ENCODE measurements around the gene RPS15. TPM values are rescaled to one million over a fixed set of nuclear protein-coding genes. Genes with fewer than 3 reads are reported as not detected.

The RPS15 gene
- total and polyA plus RNA-seq, 3 experiments from 2014 or later, result 1,485 to 2,756 (median 1,540) TPM

- Histone ChIP-seq H3K4me3 (ENCODE audit: low read length) (peak overlapping the region; percentile 49), H3K36me3 (ENCODE audit: insufficient read depth, low read length) (no peaks in the 10 kb centered on the region), H3K27me3 (ENCODE audit: insufficient read depth, low read length, poor library complexity, severe bottlenecking) (no peaks in the 10 kb centered on the region), H3K27ac (ENCODE audit: low read depth, low read length) (peak overlapping the region; percentile 20), H3K4me1 (ENCODE audit: insufficient read depth, low read length) (peaks cover 23% of the 10 kb centered on the region), H3K9me3 (ENCODE audit: low read length) (no peaks in the 10 kb centered on the region)
- Mint-ChIP-seq H3K4me3 (peak overlapping the region; percentile 52 to 87 (median 67)), H3K9me3 (no peaks in the 10 kb centered on the region), H3K36me3 (no peaks in the 10 kb centered on the region), H3K27me3 (peaks cover 5 to 8% of the 10 kb centered on the region in 2 donors), H3K27ac (peak overlapping the region in 2 of 8 donors; percentile 46 to 50), H3K4me1 (peaks cover 0 to 25% (median 4%) of the 10 kb centered on the region in 3 donors)
- no peak for DNase-seq
- ChIA-PET POLR2A (no interaction called here), CTCF (interaction anchor here (1.0 kb wide), 1 partner anchor 45 kb away, joined by 3 read pairs; no protein-coding TSS in a partner anchor)
These were observed 37.7 kb upstream of the RPS15 start for GRCh38 chr19:1400281-1401137.

DNA sequence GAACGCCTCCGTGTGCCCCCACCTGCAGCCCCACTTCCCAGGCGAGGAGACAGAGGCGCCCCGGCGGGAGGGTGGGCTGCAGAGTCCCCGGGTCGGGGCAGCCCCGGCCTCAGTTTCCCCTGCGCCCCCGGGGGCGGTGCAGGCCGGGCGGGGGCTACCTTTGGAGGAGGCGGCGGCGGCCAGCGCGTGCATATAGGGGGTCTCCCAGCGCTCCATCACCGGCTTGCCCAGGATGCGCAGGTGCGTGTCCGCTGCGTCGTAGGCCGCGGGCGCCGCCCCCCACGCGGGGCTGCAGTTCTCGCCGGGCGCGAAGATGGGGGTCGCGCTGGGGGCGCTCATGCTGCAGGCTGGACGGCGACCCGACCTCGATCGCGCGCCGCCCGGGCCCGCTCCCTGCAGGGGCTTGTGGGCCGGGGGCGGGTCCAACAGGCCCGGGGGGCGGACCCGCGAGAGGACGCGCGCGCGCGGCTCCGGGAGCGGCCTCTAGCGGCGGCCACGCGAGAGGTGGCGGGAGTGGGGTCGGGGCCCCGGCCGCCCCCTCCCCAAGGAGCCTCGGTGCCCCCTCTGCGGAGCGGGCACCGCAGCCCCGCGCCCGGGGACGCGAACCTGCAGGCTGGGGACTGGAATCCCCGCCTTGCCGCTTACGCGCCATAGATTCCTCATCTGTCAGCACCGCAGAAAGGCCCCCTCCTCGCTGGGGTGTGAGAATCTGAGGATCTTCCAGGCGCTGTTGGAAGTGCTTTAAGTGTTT, 36.9 kb upstream of the RPS15 start, which contains the start of gene GAMT:
GAMT (minus strand) TSS at position 405 of the 751 bp plus-strand sequence; CDS start at position 339, 66 bp downstream.
- H3K4me1 Mint-ChIP-seq, result peaks cover under 1 to 21% (median 5%) of the 10 kb centered on the region in 3 donors
- CTCF ChIA-PET, result interaction anchor here (1.0 kb wide), 1 partner anchor 44 kb away, joined by 3 read pairs; no protein-coding TSS in a partner anchor
- H3K36me3 ChIP-seq (ENCODE audit: insufficient read depth, low read length), result no peaks in the 10 kb centered on the region
- peak within 1 kb of the TSS; percentile 49 for H3K4me3 ChIP-seq (ENCODE audit: low read length)
- H3K4me3 Mint-ChIP-seq, result peak within 1 kb of the TSS; percentile 61 to 87 (median 71)
- H3K4me1 ChIP-seq (ENCODE audit: insufficient read depth, low read length), result peaks cover 24% of the 10 kb centered on the region
- H3K27ac ChIP-seq (ENCODE audit: low read depth, low read length), result peak within 1 kb of the TSS; percentile 31
- H3K27ac Mint-ChIP-seq, result no peak within 1 kb of the TSS
- no peaks in the 10 kb centered on the region for H3K9me3 Mint-ChIP-seq
- no peaks in the 10 kb centered on the region for H3K9me3 ChIP-seq (ENCODE audit: low read length)
- H3K27me3 Mint-ChIP-seq, result peaks cover 5 to 8% of the 10 kb centered on the region in 2 donors
- POLR2A ChIA-PET, result no interaction called here
- DNase-seq, result peak; percentile 38 to 69 (median 52)
- H3K36me3 Mint-ChIP-seq, result no peaks in the 10 kb centered on the region
- H3K27me3 ChIP-seq (ENCODE audit: insufficient read depth, low read length, poor library complexity, severe bottlenecking), result no peaks in the 10 kb centered on the region

DNA sequence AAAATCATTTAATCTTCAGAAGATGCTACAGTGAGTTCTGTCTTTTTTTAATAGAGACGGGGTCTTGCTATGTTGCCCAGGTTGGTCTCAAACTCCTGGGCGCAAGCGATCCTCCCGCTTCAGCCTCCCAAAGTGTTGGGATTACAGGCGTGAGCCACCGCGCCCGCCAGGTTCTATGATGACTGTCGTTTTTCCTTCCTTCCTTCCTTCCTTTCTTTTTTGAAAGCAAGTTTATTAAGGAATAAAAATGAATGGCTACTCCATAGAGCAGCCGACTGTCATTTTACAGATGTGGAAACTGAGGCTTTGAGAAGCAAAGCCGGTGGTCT, 36.3 kb upstream of the RPS15 start:
- ChIA-PET CTCF (no interaction called here), POLR2A (no interaction called here)
- H3K27me3 ChIP-seq (ENCODE audit: insufficient read depth, low read length, poor library complexity, severe bottlenecking), result no peaks in the 10 kb centered on the region
- peak overlapping the region; percentile 44 to 70 (median 62) for H3K4me3 Mint-ChIP-seq
- peaks cover 6 to 22% (median 9%) of the 10 kb centered on the region in 3 donors for H3K4me1 Mint-ChIP-seq
- no peak for DNase-seq
- H3K27ac ChIP-seq (ENCODE audit: low read depth, low read length), result peak overlapping the region; percentile 31
- no peaks in the 10 kb centered on the region for H3K36me3 Mint-ChIP-seq
- no peaks in the 10 kb centered on the region for H3K36me3 ChIP-seq (ENCODE audit: insufficient read depth, low read length)
- peak overlapping the region; percentile 43 for H3K4me3 ChIP-seq (ENCODE audit: low read length)
- H3K9me3 ChIP-seq (ENCODE audit: low read length), result no peaks in the 10 kb centered on the region
- no peaks in the 10 kb centered on the region for H3K9me3 Mint-ChIP-seq
- peaks cover 26% of the 10 kb centered on the region for H3K4me1 ChIP-seq (ENCODE audit: insufficient read depth, low read length)
- no peak overlapping the region for H3K27ac Mint-ChIP-seq
- peaks cover 5 to 8% of the 10 kb centered on the region in 2 donors for H3K27me3 Mint-ChIP-seq

GRCh38 chr19:1402411-1403070, 35.7 kb upstream of the RPS15 start:
- no peaks in the 10 kb centered on the region for H3K36me3 Mint-ChIP-seq
- H3K4me3 ChIP-seq (ENCODE audit: low read length), result no peak overlapping the region
- H3K4me1 ChIP-seq (ENCODE audit: insufficient read depth, low read length), result peaks cover 27% of the 10 kb centered on the region
- no peaks in the 10 kb centered on the region for H3K9me3 ChIP-seq (ENCODE audit: low read length)
- peaks cover 7 to 22% (median 9%) of the 10 kb centered on the region in 3 donors for H3K4me1 Mint-ChIP-seq
- H3K4me3 Mint-ChIP-seq, result peak overlapping the region in 6 of 7 donors; percentile 59 to 80 (median 72)
- ChIA-PET CTCF (interaction anchor here (1.0 kb wide), 1 partner anchor 19 kb away, joined by 3 read pairs; no protein-coding TSS in a partner anchor), POLR2A (interaction anchor here (1.0 kb wide), 1 partner anchor 19 kb away, joined by 3 read pairs; the partner anchor contains the start of gene NDUFS7)
- no peaks in the 10 kb centered on the region for H3K9me3 Mint-ChIP-seq
- no peak overlapping the region for H3K27ac ChIP-seq (ENCODE audit: low read depth, low read length)
- H3K27me3 Mint-ChIP-seq, result peaks cover 5 to 8% of the 10 kb centered on the region in 2 donors
- no peak for DNase-seq
- no peaks in the 10 kb centered on the region for H3K36me3 ChIP-seq (ENCODE audit: insufficient read depth, low read length)
- no peaks in the 10 kb centered on the region for H3K27me3 ChIP-seq (ENCODE audit: insufficient read depth, low read length, poor library complexity, severe bottlenecking)
- no peak overlapping the region for H3K27ac Mint-ChIP-seq

DNA sequence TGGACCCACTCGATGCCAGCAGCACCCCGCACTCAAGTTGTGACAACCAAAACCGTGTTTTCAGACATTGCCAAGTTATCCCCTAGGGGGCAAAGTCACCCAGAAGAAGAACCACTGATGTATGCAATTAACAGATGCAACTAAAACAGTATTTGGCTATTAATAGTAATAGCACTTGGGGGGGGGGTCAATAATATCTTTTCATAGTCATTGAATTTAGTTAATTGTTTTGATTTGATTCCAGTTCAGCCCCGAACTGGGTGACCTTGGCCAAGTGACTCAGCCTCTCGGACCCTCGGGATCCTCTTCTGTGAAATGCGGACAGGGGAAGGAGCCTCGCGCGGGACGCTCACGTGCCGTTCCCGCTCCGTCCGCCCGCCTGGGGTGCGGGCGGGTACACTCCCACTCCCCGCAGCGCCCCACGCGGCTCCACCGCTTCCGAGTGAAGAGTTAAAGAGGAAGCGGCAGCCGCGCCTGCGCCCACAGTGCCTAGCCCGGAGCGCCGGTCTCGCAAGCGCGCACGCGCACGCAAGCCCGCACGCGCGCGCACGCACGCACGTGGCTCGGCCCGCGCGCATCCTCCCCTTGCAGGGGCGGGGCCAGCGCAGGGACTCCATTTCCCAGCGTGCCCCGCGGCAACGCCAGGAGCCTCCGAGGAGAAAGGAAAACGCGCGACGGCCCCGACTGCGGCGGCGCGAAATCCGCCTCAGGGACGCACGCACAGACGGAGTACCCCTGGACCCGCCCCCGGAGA, 31.2 kb upstream of the RPS15 start:
- Mint-ChIP-seq H3K36me3 (peaks cover 0 to 23% (median 3%) of the 10 kb centered on the region in 3 donors), H3K27ac (peak overlapping the region; percentile 68 to 94 (median 82)), H3K4me1 (peaks cover 40 to 46% (median 41%) of the 10 kb centered on the region in 3 donors), H3K27me3 (peaks cover 5 to 10% of the 10 kb centered on the region in 2 donors), H3K4me3 (peak overlapping the region; percentile 78 to 91 (median 80)), H3K9me3 (no peaks in the 10 kb centered on the region)
- CTCF ChIA-PET, result no interaction called here
- DNase-seq, result peak; percentile 99 to 100 (median 99)
- H3K27ac ChIP-seq (ENCODE audit: low read depth, low read length), result peak overlapping the region; percentile 48
- H3K9me3 ChIP-seq (ENCODE audit: low read length), result no peaks in the 10 kb centered on the region
- peaks cover 4% of the 10 kb centered on the region for H3K36me3 ChIP-seq (ENCODE audit: insufficient read depth, low read length)
- peak overlapping the region; percentile 68 for H3K4me3 ChIP-seq (ENCODE audit: low read length)
- POLR2A ChIA-PET, result no interaction called here
- peaks cover 47% of the 10 kb centered on the region for H3K4me1 ChIP-seq (ENCODE audit: insufficient read depth, low read length)
- H3K27me3 ChIP-seq (ENCODE audit: insufficient read depth, low read length, poor library complexity, severe bottlenecking), result no peaks in the 10 kb centered on the region

GRCh38 chr19:1407528-1408299, 30.5 kb upstream of the RPS15 start, which contains the start of gene DAZAP1:
DAZAP1 (plus strand) TSS chr19:1407586; CDS start chr19:1407774, 188 bp downstream.
- Mint-ChIP-seq H3K9me3 (no peaks in the 10 kb centered on the region), H3K36me3 (peaks cover 0 to 26% (median 3%) of the 10 kb centered on the region in 3 donors), H3K27ac (peak within 1 kb of the TSS; percentile 68 to 97 (median 82)), H3K27me3 (peaks cover 2 to 6% of the 10 kb centered on the region in 2 donors), H3K4me1 (peaks cover 44 to 51% (median 48%) of the 10 kb centered on the region in 3 donors), H3K4me3 (peak within 1 kb of the TSS; percentile 86 to 95 (median 93))
- ChIA-PET CTCF (interaction anchor here (1.2 to 2.5 kb wide), 2 partner anchors 29 to 164 kb away, joined by 4 to 8 read pairs; no protein-coding TSS in a partner anchor), POLR2A (interaction anchor here (1.4 kb wide), 1 partner anchor 139 kb away, joined by 7 read pairs; the partner anchor contains the start of gene CIRBP)
- H3K4me1 ChIP-seq (ENCODE audit: insufficient read depth, low read length), result peaks cover 50% of the 10 kb centered on the region
- H3K27ac ChIP-seq (ENCODE audit: low read depth, low read length), result peak within 1 kb of the TSS; percentile 87
- H3K36me3 ChIP-seq (ENCODE audit: insufficient read depth, low read length), result peaks cover 4% of the 10 kb centered on the region
- peak within 1 kb of the TSS; percentile 90 for H3K4me3 ChIP-seq (ENCODE audit: low read length)
- peak; percentile 36 to 71 (median 49) for DNase-seq
- H3K9me3 ChIP-seq (ENCODE audit: low read length), result no peaks in the 10 kb centered on the region
- H3K27me3 ChIP-seq (ENCODE audit: insufficient read depth, low read length, poor library complexity, severe bottlenecking), result no peaks in the 10 kb centered on the region
